ENCODE measurements around the gene TCN2. TPM values are rescaled to one million over a fixed set of nuclear protein-coding genes. Genes with fewer than 3 reads are reported as not detected.

The TCN2 gene
- total and polyA plus RNA-seq, 4 donors, result 6.7 to 14.1 (median 13.0) TPM

DNA sequence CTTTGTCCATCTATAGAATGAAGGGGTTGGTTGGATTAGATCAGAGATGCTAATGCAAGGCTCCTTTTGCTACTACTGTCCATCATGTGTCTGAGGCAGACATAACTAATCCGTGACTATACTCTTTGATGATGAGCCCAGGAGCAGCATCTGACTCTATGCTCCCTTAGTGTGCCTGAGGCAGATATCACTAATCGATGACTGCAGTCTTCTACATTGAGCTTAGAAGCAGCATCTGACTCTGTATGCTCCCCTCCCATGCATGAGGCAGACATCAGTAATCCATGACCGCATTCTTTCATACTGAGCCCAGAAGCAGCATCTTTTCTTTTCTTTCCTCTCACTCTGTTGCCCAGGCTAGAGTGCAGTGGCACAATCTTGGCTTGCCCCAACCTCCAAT is 4.2 kb downstream of the TCN2 start:
- 98% methylated on average over 3 of the region's 3 CpGs for WGBS
- Histone ChIP-seq H3K4me3 (ENCODE audit: low read depth in 1 of 3, low read length in 3 of 3) (no peak overlapping the region), H3K9me3 (ENCODE audit: control insufficient read depth in 4 of 4, low read length in 3 of 4) (no peaks in the 10 kb centered on the region), H3K9ac (ENCODE audit: low read depth in 1 of 2, low read length in 2 of 2) (no peak overlapping the region), H3K27me3 (ENCODE audit: control insufficient read depth in 4 of 4, insufficient read depth in 4 of 4, low read length in 3 of 4) (no peaks in the 10 kb centered on the region), H3K36me3 (ENCODE audit: control insufficient read depth in 4 of 4, insufficient read depth in 3 of 4, low read depth in 1 of 4, low read length in 3 of 4) (peaks cover 0 to 8% (median 3%) of the 10 kb centered on the region in 4 donors), H3K27ac (ENCODE audit: low read depth in 1 of 2, low read length in 2 of 2) (no peak overlapping the region), H3K4me1 (ENCODE audit: control insufficient read depth in 4 of 4, insufficient read depth in 4 of 4, low read length in 3 of 4) (peaks cover under 1 to 20% (median 10%) of the 10 kb centered on the region in 4 donors)
- no peak for DNase-seq (ENCODE audit: low spot score)
- TF ChIP-seq EGR1 (IDR thresholded peaks at IDR 0.05; ENCODE audit: low read depth in 2 of 2) (no peak), HNF4A (conservative IDR thresholded peaks at IDR 0.05) (no peak)

DNA sequence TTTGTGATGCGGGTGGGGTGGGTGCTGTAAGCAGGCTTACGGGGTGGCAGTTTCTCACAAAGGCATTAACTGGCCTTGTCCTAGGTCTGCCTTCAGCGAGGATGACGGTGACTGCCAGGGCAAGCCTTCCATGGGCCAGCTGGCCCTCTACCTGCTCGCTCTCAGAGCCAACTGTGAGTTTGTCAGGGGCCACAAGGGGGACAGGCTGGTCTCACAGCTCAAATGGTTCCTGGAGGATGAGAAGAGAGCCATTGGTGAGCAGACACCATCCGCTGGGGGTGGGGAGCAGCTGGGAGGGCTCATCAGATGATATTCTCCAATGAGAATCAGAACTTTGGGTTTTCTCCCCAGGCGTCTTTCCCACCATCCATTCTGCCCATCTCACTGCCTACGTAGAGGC is 5.8 kb downstream of the TCN2 start:
- 98% methylated on average over 8 of the region's 8 CpGs for WGBS
- no peak overlapping the region for H3K27ac ChIP-seq (ENCODE audit: low read depth in 1 of 2, low read length in 2 of 2)
- no peak for DNase-seq (ENCODE audit: low spot score)
- no peaks in the 10 kb centered on the region for H3K27me3 ChIP-seq (ENCODE audit: control insufficient read depth in 4 of 4, insufficient read depth in 4 of 4, low read length in 3 of 4)
- H3K9me3 ChIP-seq (ENCODE audit: control insufficient read depth in 4 of 4, low read length in 3 of 4), result no peaks in the 10 kb centered on the region
- peaks cover 0 to 10% (median 4%) of the 10 kb centered on the region in 4 donors for H3K36me3 ChIP-seq (ENCODE audit: control insufficient read depth in 4 of 4, insufficient read depth in 3 of 4, low read depth in 1 of 4, low read length in 3 of 4)
- no peak for TF ChIP-seq SP1 (IDR thresholded peaks at IDR 0.05)
- TF ChIP-seq RXRA (IDR thresholded peaks at IDR 0.05), result no peak
- TF ChIP-seq YY1 (IDR thresholded peaks at IDR 0.05), result no peak
- peaks cover 0 to 6% (median 3%) of the 10 kb centered on the region in 4 donors for H3K4me1 ChIP-seq (ENCODE audit: control insufficient read depth in 4 of 4, insufficient read depth in 4 of 4, low read length in 3 of 4)
- no peak overlapping the region for H3K9ac ChIP-seq (ENCODE audit: low read depth in 1 of 2, low read length in 2 of 2)
- H3K4me3 ChIP-seq (ENCODE audit: low read depth in 1 of 3, low read length in 3 of 3), result no peak overlapping the region

DNA sequence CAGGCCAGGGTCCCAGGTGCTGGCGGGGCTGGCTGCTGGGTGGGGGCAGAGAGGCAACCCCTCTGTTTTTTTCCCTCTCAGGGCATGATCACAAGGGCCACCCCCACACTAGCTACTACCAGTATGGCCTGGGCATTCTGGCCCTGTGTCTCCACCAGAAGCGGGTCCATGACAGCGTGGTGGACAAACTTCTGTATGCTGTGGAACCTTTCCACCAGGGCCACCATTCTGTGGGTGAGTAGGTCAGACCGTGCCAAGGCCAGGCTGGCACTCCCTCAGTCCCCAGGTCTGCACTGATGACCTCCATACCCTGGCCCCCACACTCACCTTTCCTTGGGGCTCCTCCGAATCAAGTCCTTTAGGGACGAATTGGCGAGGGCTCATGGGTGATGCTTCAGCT is 7.3 kb downstream of the TCN2 start:
- TF ChIP-seq, protein P1, sequence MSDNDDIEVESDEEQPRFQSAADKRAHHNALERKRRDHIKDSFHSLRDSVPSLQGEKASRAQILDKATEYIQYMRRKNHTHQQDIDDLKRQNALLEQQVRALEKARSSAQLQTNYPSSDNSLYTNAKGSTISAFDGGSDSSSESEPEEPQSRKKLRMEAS (IDR thresholded peaks at IDR 0.05), result no peak
- TF ChIP-seq FOXA2 (IDR thresholded peaks at IDR 0.05) (no peak), RXRA (IDR thresholded peaks at IDR 0.05) (no peak), SP1 (IDR thresholded peaks at IDR 0.05) (no peak), YY1 (IDR thresholded peaks at IDR 0.05) (no peak), JUND (IDR thresholded peaks at IDR 0.05) (no peak), RAD21 (IDR thresholded peaks at IDR 0.05) (no peak), HNF4A (conservative IDR thresholded peaks at IDR 0.05) (no peak), NR2F2 (IDR thresholded peaks at IDR 0.05) (no peak)
- TF ChIP-seq, protein P2, sequence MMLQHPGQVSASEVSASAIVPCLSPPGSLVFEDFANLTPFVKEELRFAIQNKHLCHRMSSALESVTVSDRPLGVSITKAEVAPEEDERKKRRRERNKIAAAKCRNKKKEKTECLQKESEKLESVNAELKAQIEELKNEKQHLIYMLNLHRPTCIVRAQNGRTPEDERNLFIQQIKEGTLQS (IDR thresholded peaks at IDR 0.05), result no peak
- TF ChIP-seq, protein P3, sequence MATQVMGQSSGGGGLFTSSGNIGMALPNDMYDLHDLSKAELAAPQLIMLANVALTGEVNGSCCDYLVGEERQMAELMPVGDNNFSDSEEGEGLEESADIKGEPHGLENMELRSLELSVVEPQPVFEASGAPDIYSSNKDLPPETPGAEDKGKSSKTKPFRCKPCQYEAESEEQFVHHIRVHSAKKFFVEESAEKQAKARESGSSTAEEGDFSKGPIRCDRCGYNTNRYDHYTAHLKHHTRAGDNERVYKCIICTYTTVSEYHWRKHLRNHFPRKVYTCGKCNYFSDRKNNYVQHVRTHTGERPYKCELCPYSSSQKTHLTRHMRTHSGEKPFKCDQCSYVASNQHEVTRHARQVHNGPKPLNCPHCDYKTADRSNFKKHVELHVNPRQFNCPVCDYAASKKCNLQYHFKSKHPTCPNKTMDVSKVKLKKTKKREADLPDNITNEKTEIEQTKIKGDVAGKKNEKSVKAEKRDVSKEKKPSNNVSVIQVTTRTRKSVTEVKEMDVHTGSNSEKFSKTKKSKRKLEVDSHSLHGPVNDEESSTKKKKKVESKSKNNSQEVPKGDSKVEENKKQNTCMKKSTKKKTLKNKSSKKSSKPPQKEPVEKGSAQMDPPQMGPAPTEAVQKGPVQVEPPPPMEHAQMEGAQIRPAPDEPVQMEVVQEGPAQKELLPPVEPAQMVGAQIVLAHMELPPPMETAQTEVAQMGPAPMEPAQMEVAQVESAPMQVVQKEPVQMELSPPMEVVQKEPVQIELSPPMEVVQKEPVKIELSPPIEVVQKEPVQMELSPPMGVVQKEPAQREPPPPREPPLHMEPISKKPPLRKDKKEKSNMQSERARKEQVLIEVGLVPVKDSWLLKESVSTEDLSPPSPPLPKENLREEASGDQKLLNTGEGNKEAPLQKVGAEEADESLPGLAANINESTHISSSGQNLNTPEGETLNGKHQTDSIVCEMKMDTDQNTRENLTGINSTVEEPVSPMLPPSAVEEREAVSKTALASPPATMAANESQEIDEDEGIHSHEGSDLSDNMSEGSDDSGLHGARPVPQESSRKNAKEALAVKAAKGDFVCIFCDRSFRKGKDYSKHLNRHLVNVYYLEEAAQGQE (IDR thresholded peaks at IDR 0.05), result no peak
- H3K36me3 ChIP-seq (ENCODE audit: control insufficient read depth in 4 of 4, insufficient read depth in 3 of 4, low read depth in 1 of 4, low read length in 3 of 4), result peaks cover 0 to 11% (median 7%) of the 10 kb centered on the region in 4 donors
- no peaks in the 10 kb centered on the region for H3K9me3 ChIP-seq (ENCODE audit: control insufficient read depth in 4 of 4, low read length in 3 of 4)
- no peak overlapping the region for H3K4me3 ChIP-seq (ENCODE audit: low read depth in 1 of 3, low read length in 3 of 3)
- H3K9ac ChIP-seq (ENCODE audit: low read depth in 1 of 2, low read length in 2 of 2), result no peak overlapping the region
- DNase-seq (ENCODE audit: low spot score), result no peak
- no peaks in the 10 kb centered on the region for H3K27me3 ChIP-seq (ENCODE audit: control insufficient read depth in 4 of 4, insufficient read depth in 4 of 4, low read length in 3 of 4)
- H3K27ac ChIP-seq (ENCODE audit: low read depth in 1 of 2, low read length in 2 of 2), result no peak overlapping the region
- 97% methylated on average over 7 of the region's 7 CpGs for WGBS
- H3K4me1 ChIP-seq (ENCODE audit: control insufficient read depth in 4 of 4, insufficient read depth in 4 of 4, low read length in 3 of 4), result peaks cover 0 to 2% (median under 1%) of the 10 kb centered on the region in 4 donors

Measured in liver (tissue), 9 donors.